GM19025 (cell line): ENCODE data around the gene LONRF3.
"Not testable (repeated sequence)": the region's sequence is repeated elsewhere in the genome, so short reads cannot be mapped to it uniquely, and the experiment has no call there.

ENCODE experiments used
- ATAC-seq: cut with Tn5 transposase; IDR thresholded peaks from one replicate; pipeline ENCODE4 v1.9.1; 2021; ENCODE audit warnings: mild to moderate bottlenecking, low read depth, moderate library complexity; ENCODE audit not compliant: unreplicated experiment

The LONRF3 gene

DNA sequence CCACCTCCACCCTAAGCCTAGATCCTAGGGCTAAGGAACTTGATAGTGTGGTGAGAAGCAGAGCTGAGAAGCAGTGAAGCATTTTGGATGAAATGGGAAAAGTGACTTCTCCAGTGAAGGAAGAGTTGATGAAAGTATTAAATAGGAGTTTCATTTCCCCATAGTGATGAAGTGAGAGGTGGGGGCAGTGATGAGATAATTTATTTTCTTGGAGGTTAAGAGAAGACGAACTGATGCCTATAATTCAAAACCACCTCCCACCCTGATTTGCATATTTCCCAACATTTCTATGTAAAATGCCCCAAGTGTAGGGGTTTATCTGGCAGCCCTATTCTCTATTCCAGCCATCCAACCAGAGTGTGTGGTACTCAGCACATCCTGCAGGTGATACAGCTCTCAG, 6.3 kb downstream of the LONRF3 start:
- no peak for ATAC-seq

DNA sequence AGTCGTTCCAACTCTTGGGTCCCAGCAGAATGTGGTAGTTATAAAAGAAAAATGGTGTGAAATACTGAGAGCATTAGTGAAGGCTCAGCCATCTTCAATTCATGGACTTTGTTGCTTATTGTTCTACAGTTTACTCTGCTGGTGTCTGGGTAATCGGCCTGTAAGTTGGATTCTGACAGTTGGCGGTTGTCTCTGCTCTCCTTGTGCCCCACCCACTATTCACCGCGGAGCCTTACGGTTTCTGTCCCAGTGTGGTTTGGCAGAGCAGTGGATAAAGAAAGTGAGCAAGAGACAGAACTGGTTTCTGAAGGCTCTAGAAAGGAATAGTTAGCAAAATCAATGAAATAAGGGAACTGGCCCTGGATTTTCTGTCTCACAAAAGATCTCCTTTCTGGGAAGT, 9.1 kb downstream of the LONRF3 start:
- ATAC-seq = no peak

DNA sequence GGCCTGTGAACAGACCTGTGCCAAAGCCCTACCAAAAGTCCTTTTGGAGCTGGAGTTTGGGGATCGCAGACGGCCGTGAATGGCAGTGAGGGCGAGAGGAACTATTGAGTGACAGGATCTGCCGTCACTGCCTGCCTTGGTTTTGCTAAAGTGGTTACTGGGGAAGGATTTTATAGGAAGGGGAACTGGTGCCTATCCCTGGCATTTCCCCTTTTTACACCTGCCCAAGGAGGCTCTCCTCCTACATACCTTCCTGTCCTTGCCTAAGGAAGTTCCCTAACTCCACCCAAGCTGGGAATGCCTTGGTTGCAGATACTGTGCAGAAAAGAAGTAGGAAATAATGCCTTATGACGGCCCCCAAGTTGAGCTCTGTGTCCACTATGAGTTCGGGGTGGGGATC, 14.5 kb downstream of the LONRF3 start:
- ATAC-seq = no peak

DNA sequence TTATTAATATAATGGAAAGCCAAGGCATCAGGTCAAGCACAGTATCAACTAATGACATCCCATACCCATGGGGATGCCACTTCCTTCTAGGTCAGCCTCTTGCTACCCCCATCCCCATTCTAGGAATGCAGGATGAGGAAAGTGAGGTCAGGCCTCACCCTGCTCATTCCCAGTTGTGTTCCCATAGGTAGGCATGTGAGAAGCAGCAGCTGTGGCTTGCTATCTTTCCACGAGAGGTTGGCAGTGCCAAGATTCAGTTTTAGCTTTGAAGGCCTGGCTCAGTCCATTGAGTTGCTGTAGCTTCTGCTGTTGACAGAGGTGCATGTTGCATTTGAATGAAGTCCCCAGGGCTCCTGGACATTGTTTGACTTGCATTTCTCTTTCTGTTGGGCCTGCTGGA, 15.5 kb downstream of the LONRF3 start:
- ATAC-seq = no peak

DNA sequence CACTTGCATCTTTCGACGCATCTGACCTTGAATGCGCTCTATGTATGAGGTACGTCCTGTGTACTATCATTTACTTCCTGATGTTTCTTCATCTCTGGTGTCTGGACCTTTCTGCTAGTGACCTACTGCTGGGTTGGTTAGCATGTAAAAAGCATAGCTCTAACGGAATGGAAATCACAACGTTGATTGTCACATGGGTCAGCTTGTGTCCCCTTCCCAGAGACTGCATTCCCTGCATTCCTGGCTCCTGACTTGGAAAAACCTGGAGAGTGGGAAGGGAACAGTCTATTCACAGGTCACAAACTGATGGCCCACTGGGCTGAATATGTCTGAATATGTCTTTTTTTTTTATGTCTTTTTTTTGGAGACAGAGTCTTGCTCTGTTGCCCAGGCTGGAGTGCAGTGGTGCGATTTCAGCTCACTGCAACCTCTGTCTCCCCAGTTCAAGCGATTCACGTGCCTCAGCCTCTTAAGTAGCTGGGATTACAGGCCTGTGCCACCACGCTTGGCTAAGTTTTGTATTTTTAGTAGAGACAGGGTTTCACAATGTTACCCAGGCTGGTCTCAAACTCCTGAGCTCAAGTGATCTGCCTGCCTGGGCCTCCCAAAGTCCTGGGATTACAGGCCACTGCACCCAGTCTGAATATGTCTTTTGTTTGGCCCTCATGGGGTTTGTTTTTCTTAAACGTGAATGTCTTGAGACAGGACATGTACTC, 16.3 kb downstream of the LONRF3 start:
- ATAC-seq = no peak

DNA sequence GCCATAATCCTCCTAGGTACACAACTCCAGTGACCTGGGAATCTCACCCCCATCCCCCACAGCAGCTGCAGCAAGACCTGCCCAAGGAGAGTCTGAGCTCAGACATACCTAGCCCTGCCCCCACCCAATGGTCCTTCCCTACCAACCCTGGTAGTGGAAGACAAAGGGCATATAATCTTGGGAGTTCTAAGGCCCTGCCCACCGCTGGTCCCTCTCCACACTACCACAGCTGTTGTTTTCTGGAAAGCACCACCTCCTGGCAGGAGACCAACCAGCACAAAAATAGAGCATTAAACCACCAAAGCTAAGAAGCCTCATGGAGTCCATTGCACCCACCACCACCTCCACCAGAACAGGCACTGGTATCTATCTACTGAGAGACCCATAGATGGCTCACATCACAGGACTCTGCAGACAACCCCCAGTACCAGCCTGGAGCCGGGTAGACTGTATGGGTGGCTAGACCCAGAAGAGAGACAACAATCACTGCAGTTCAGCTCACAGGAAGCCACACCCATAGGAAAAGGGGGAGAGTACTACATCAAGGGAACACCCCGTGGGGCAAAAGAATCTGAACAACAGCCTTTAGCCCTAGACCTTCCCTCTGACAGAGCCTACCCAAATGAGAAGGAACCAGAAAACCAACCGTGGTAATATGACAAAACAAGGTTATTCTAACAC, 18.2 kb downstream of the LONRF3 start:
- ATAC-seq = not testable (repeated sequence)

DNA sequence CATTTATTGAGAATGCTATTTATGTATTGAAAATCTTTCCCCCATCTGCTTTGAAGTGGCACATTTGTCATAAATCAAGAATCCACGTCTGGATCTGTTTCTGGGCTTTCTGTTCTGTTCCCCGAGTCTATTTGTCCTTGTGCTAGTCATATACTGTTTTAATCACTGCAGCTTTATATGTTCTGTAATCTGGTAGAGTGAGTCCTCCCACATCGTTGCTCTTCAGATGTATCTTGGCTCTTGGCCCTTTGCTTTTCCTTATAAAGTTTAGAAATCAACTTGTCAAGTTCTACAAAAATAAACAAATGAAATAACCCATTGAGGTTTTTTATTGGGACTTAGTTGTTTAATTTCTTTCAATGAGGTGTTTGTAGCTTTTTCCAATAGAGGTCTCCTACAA, 29.0 kb downstream of the LONRF3 start:
- no peak for ATAC-seq

DNA sequence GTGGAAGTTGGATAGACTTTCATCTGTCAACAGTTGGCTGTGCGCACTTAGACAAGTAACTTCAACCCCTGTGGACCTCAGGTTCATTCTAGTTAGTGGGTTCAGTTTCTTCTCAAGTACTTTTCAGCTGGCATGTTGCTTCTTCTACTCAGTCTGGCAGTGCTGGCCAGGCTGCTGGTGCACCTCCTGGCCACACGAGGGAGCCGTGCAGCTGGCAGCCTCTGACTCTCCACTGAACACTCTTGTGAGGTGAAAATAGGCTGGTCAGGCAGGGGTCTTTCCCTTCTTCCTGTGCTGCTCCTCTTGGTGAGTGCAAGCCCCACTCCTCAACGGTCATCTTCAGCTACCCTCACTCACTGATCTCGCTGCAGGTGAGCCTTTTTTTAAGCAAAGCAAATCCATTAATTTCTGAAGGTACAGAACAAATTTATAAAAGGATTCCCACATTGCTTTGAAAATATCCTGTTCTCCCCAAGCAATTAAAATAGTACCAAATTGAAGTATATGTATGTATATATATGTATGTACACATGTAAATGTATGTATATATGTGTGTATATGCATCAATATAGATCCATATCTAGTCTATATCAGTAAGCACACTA, 30.6 kb downstream of the LONRF3 start:
- ATAC-seq = no peak

DNA sequence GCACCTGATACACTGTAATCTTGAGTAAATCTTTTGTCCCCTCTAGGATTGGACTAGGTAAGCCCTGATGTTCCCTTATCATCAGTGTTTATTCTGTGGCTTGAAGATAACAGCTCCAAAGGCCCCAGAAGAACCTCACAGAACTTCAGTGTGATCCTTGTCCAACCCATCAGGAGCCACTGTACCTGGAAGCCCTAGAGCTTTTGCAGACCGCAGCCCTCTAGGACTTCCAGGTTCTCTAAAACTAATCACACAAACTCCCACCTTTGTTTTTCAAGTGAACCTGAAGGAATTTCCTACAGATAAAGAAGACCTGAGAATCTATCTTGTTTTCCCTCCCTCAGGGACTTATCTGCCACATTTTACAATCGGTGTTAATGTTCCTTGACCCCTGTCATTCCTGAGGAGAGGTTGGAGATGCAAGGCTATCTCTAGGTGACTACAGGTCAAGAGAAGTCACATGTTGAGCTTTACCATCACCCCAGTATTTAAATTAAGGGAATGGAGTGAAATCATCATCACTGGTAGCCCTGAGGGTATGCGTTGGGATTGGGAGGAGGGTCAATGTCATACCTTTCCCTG, 32.9 kb downstream of the LONRF3 start:
- ATAC-seq = no peak

DNA sequence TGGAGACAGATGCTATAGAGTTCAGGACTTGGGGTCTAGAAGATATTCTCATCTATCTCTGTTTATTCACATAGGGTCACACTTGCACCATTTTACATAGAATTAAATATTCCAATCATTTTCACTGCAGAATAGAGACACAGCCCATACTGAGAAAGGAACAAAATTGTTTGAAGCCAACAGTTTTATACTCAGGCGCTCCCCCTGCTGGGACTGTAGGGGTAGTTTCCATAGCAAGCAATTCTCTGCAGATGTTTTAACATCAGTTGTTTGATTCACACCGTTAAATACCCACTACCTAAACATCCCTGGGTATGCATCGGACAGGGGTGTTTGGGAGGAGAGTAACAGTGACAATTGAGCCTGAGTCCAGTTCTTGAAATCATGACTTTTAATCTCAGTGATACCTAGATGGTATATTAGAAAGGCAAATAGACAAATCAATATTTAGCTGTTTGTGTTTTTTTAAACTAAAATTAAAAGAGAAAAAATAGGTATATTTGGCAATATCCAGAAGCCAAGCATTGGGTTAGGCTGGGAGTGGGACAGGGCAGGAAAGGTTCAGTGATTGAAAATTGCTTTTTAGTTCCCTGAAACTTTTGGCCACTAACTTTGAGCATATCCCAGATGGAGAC, 33.8 kb downstream of the LONRF3 start:
- ATAC-seq = no peak

DNA sequence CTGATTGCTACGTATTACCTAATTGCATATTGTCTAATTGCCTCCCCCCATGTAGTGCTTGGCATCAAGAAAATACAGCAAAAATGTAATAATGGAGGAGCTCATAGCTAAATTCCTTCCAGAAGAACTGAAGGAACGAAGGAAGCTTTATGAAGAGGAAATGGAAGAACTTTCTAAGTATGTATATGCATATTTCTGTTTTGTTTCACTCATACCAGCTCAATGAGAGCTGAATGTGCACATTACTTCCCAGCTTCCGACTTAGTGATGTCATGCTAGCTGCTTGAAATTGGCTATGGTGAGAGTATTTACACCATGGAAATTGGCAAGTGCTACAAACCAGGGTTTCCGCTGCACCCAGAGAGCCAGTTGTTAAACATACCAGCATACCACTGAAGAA, 34.7 kb downstream of the LONRF3 start:
- ATAC-seq = no peak

DNA sequence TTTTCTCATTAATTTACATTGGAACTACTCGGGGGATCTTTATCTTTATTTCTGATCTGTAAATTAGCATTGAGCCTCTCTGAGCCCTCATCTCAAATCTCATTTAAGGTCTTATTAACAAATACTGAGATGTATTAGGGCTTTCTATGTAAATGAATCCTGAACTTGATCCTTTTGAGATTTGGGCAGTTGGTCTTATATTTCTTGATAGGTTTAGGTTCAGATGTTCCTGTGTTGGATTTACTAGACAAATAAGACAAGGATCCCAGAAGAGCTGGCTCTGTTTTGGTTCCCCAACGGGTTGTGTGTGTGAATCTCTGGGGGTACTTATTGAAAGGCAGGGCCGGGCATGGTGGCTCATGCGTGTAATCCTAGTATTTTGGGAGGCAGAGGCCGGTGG, 36.1 kb downstream of the LONRF3 start:
- no peak for ATAC-seq

DNA sequence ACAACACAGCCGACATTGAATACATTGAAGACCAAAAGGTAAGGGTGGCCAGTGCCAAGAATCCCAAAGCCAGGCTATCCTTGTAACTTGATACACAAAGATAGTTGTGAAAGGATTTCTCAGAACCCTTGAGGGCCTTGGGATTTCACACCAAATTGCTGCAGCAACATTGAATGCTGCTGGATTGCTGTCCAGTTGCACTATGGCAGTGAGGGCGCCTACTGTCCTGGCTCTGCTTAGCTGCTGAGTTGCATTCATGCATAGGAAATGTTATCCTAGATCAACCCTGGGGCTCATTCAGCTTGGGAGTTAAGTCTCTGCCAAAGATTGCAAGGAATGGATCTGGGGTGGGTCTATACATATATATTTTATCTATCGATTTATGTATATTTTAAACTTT, 38.7 kb downstream of the LONRF3 start:
- ATAC-seq = no peak

DNA sequence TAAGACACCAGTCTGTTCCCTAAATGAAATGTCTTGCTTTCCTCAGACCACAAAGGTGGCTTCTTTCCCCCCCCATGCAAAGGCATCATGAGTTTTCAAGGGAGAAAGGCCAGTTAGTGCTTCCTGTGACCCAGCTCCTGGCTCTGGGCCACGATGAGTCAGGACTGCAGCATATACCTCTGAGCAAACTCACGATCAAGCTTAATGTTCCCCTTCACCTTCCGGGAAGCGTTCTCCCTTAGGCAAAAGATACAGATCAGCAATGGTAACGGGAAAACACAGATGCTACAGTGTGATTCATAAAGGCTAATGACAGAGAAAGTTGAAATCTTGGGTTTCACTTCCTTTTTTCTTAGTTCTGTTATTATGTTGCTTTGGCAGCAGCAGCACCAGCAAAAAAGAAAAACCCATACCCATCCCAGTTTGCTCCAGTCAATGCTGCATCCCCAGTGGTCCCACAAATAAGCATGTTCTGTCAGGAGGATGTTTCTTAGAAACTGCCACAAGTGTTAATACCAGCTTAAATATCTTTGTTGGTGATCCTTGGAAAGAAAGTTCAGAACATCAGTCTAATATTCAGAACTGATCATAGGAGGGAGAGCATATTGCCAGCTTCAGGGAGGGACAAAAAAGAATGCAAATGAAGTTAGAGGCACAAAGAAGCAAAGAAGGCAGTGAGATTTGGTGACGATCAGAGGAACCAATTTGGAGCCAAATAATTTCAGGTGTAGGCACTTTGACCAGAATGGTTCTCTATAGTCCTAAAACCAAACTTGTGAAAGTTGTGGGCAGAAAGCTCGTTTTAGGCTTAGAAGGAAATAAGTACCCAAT, 41.2 kb downstream of the LONRF3 start:
- peak; percentile 90 for ATAC-seq

DNA sequence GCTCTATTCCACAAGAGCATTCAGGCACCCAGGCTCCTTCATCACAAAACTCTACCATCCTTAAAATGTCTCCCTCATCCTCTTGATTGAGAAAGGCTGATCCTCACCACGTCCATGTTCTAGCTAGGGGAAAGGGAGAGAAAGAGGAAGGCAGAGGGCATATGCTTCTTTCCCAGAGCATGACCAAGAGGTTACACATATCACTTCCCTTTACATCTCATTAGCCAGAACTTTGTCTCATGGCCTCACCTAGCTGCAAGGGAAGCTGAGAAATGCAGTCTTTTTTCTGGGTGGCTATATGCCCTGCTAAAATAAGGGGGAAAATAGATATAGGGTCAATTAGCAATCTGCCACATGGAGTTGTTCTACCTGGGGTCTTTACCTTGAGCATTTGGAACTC, 42.7 kb downstream of the LONRF3 start:
- no peak for ATAC-seq

DNA sequence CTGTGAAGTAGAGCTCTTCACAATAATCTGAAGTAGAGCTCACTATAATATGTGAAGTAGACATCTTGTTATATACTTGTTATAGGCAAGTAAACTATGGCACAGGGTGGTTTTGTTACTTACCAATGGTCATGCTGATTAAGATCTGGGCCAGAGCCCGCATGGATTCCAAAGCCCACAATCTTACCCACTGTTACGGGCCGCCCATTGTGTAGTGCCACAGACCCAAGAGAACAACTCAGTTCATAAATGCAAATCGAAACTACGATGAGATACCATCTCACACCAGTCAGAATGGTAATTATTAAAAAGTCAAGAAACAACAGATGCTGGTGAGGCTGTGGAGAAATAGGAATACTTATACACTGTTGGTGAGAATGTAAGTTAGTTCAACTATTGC, 51.5 kb downstream of the LONRF3 start:
- ATAC-seq = no peak

DNA sequence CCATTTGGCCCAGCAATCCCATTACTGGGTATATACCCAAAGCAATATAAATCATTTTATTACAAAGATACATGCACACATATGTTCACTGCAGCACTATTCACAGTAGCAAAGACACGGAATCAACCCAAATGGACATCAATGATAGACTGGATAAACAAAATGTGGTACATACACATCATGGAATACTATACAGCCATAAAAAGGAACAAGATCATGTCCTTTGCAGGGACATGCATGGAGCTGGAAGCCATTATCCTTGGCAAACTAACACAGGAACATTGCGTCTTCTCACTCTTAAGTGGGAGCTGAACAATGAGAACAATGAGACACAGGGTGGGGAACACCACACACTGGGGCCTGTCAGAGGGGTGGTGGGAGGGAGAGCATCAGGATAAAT, 51.9 kb downstream of the LONRF3 start:
- ATAC-seq = not testable (repeated sequence)

DNA sequence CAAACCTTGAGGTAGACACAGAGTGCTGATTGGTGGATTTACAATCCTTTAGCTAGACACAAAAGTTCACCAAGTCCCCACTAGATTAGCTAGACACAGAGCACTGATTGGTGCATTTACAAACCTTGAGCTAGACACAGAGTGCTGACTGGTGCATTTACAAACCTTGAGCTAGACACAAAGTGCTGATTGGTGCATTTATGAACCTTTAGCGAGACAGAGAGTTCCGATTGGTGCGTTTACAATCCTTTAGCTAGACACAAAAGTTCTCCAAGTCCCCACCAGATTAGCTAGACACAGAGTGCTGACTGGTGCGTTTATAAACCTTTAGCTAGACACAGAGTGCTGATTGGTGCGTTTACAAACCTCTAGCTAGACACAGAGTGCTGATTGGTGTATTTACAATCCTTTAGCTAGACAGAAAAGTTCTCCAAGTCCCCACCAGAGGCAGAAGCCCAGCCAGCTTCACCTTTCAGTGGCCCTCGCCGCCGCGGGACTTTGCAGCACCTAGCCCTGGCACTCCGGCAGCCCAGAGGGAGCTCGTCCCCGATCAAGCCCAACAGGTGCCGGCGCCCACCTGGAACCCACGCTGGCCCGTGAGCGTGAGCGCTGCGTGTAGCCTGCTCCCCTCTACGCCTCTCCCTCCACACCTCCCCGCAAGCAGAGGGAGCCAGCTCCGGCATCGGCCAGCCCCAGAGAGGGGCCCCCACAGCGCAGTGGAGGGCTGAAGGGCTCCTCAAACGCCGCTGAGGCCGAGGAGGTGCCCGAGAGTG, 53.7 kb downstream of the LONRF3 start:
- ATAC-seq = not testable (repeated sequence)

DNA sequence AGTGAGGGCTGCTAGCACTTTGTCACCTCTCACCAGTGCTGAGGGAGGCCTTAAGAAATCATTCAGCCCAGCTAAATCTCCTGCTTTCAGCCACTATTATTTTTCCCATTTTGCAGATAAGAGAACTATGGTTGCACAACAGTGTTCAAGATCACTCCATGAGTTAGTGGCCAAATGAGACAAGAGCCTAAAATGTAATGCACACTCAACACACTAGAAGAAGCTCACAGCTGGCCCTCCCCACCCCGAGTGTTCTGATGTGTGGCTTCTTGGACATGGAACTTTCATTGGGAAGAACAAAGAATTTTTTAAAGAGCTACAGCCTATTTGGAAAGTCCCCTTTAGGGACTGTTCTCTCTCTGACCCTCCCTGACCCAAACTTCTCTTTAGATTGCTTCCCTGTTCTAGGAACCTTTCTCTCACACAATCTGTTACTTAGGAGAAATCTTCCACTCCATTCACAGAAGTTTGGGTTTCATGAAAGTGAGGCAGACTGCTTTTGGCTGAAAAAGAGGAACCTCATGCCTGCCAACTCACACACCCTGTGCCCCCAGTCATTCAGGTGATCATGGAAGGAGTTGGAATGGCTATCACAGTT, 54.4 kb downstream of the LONRF3 start:
- ATAC-seq = no peak
